Mucosa of descending colon (tissue), 3 donors: ENCODE data around the gene TSPAN32. TPM values are rescaled to one million over a fixed set of nuclear protein-coding genes. Genes with fewer than 3 reads are reported as not detected.

Experiments
- ATAC-seq: fragments of 200-7000 bp; cut with Tn5 transposase; one replicate; pipeline ENCODE4 v1.9.1; 2020; ENCODE audit warnings: mild to moderate bottlenecking, moderate library complexity
- DNase-seq, 3 donors: peaks; one replicate each; pipeline ENCODE4 v3.0.0-alpha.2; 2020
- H3K36me3 ChIP-seq: fragments of 200-600 bp; one replicate; pipeline ENCODE4 v1.8.0; 2021; ENCODE audit warnings: low read depth, mild to moderate bottlenecking
- H3K4me1 ChIP-seq: fragments of 200-600 bp; one replicate; pipeline ENCODE4 v1.8.0; 2021; ENCODE audit warnings: low read depth, mild to moderate bottlenecking
- H3K4me3 ChIP-seq: fragments of 200-600 bp; one replicate; pipeline ENCODE4 v1.8.0; 2021; ENCODE audit warnings: mild to moderate bottlenecking
- H3K9me3 ChIP-seq: fragments of 200-600 bp; one replicate; pipeline ENCODE4 v1.8.0; 2021; ENCODE audit warnings: mild to moderate bottlenecking
- CTCF ChIP-seq: fragments of 200-600 bp; IDR thresholded peaks from one replicate; pipeline ENCODE4 v1.8.0; 2022; ENCODE audit warnings: antibody characterized with exemption, mild to moderate bottlenecking
- intact Hi-C, 2 donors: fragments of 100-400 bp; cut with DNase I in 1 of 2; cut with micrococcal nuclease in 1 of 2; formaldehyde crosslinking; loops; one replicate each; pipeline versions ENCODE4 v1.11.0 to v1.11.1; 2022; cut with DNase I, micrococcal nuclease
- total RNA-seq, 3 donors: library from RNA; stranded (reverse); fragmentation: NEBNext Ultra II Directional in 2 of 3; extraction: Animal tissue kit (Norgen Biotek cat#: 25700) in 2 of 3; gene quantifications; one replicate each; pipeline versions ENCODE4 v1.2.1 to v1.2.4, GENCODE V29; 2021 to 2023
- donor health status: DM: no; HTN: no; CAD: no; lungs with moderate emphysema.
- donor health status: DM: no; HTN: no; CAD: no.
- donor health status: DM: no; HTN: yes; CAD: no.

The TSPAN32 gene
- total RNA-seq, 3 donors from 2014 or later, result 1.2 to 2.8 (median 2.6) TPM

- intact Hi-C loops, result no loop called here
- Histone ChIP-seq H3K4me3 (no peak overlapping the region), H3K36me3 (no peaks in the 10 kb centered on the region), H3K9me3 (no peaks in the 10 kb centered on the region), H3K4me1 (no peaks in the 10 kb centered on the region)
- DNase-seq, result no peak
- ATAC-seq, result no peak
- TF ChIP-seq CTCF, result no peak
These were observed 65.7 kb downstream of the TSPAN32 start for GRCh38 chr11:2367266-2368160.

Other genes with a start within 250 kb of the TSPAN32 start
- gene IGF2, start 162.6 kb upstream of the TSPAN32 start, total RNA-seq, result 10 to 100 TPM in 2 of 3 donors, 1 to 10 TPM in 1; 7.6 to 27.6 (median 12.1) TPM
- gene INS, start 140.8 kb upstream of the TSPAN32 start, total RNA-seq, result not detected
- gene TH, start 130.2 kb upstream of the TSPAN32 start, total RNA-seq, result under 1 TPM in 1 of 3 donors, not detected in 2; 0.17 TPM
- gene ASCL2, start 31.4 kb upstream of the TSPAN32 start, total RNA-seq, result 1 to 10 TPM; 2.6 to 8.4 (median 8.1) TPM
- gene C11orf21, start 95 bp upstream of the TSPAN32 start, total RNA-seq, result 1 to 10 TPM in 2 of 3 donors, under 1 TPM in 1; 0.35 to 2.3 (median 1.9) TPM
- 100 to 1,000 TPM in 2 of 3 donors, 10 to 100 TPM in 1; 98.7 to 551 (median 186) TPM for gene CD81, start 75.3 kb downstream of the TSPAN32 start, total RNA-seq
- gene TSSC4, start 98.7 kb downstream of the TSPAN32 start, total RNA-seq, result 10 to 100 TPM; 33.9 to 58.8 (median 39.2) TPM
- gene TRPM5, start 142.5 kb downstream of the TSPAN32 start, total RNA-seq, result 1 to 10 TPM; 2.2 to 3.7 (median 2.5) TPM
- 10 to 100 TPM; 15.5 to 44.7 (median 37.4) TPM for gene KCNQ1, start 143.0 kb downstream of the TSPAN32 start, total RNA-seq